Naive thymus-derived CD4-positive, alpha-beta T cell (primary cell): Measurements from ENCODE around the gene CACNA1S. TPM values are rescaled to one million over a fixed set of nuclear protein-coding genes. Genes with fewer than 3 reads are reported as not detected.

Experiments
- ATAC-seq: fragments of 150-1000 bp; cut with Tn5 transposase; 2 replicates; pipeline ENCODE4 v1.10.0; 2021; ENCODE audit warnings: mild to moderate bottlenecking, moderate library complexity
- CTCF ChIA-PET: fragments of 350-600 bp; sonication (Branson Sonifier 250); formaldehyde crosslinking; loops from one replicate; lab custom pipeline; 2021; ENCODE audit warnings: antibody characterized with exemption; lab: Charles Lee
- POLR2A ChIA-PET: fragments of 350-600 bp; sonication (Branson Sonifier 250); formaldehyde crosslinking; loops from one replicate; lab custom pipeline; 2021; ENCODE audit warnings: antibody characterized with exemption, inconsistent platforms; lab: Charles Lee
- DNase-seq, 9 donors: peaks; one replicate each; pipeline versions ENCODE4 v3.0.0 to v3.0.0-alpha.2; 2020 to 2022; ENCODE audit warnings: mixed read lengths in 1 of 9
- H3K27ac ChIP-seq: one replicate; pipeline ENCODE4 v1.7.0; 2013; ENCODE audit warnings: mild to moderate bottlenecking, low read depth, low read length, moderate library complexity
- H3K27me3 ChIP-seq, 2 donors: one replicate each; pipeline ENCODE4 v1.7.0; 2013; ENCODE audit warnings: low read length in 2 of 2, mild to moderate bottlenecking in 2 of 2, moderate library complexity in 2 of 2; ENCODE audit not compliant: control insufficient read depth in 2 of 2, insufficient read depth in 2 of 2
- H3K36me3 ChIP-seq, 3 experiments: 1 replicate in 2 of 3; 2 replicates in 1 of 3; pipeline ENCODE4 v1.7.0; 2013; ENCODE audit warnings: low read length in 3 of 3, mild to moderate bottlenecking in 3 of 3, moderate library complexity in 1 of 3; ENCODE audit not compliant: insufficient read depth in 3 of 3, control insufficient read depth in 2 of 3
- H3K4me1 ChIP-seq, 2 donors: one replicate each; pipeline ENCODE4 v1.7.0; 2013; ENCODE audit warnings: low read length in 2 of 2, mild to moderate bottlenecking in 2 of 2, moderate library complexity in 1 of 2; ENCODE audit not compliant: control insufficient read depth in 2 of 2, insufficient read depth in 2 of 2
- H3K4me3 ChIP-seq: 2 replicates; pipeline ENCODE4 v1.7.0; 2013; ENCODE audit warnings: mild to moderate bottlenecking, low read length
- H3K9me3 ChIP-seq, 3 experiments: 1 replicate in 2 of 3; 2 replicates in 1 of 3; pipeline ENCODE4 v1.7.0; 2013; ENCODE audit warnings: low read length in 3 of 3; ENCODE audit not compliant: control insufficient read depth in 2 of 3
- H3K27ac Mint-ChIP-seq, 9 donors: one replicate each; pipeline ENCODE4 v1.8.0; 2020 to 2022; ENCODE audit warnings: mixed read lengths in 9 of 9, mild to moderate bottlenecking in 8 of 9, moderate library complexity in 5 of 9, inconsistent platforms in 2 of 9
- H3K27me3 Mint-ChIP-seq, 5 donors: one replicate each; pipeline ENCODE4 v1.8.0; 2021 to 2022; ENCODE audit warnings: mixed read lengths in 5 of 5, mild to moderate bottlenecking in 1 of 5
- H3K36me3 Mint-ChIP-seq, 5 donors: one replicate each; pipeline ENCODE4 v1.8.0; 2020 to 2022; ENCODE audit warnings: mixed read lengths in 5 of 5, mild to moderate bottlenecking in 3 of 5, inconsistent platforms in 1 of 5
- H3K4me1 Mint-ChIP-seq, 7 donors: one replicate each; pipeline ENCODE4 v1.8.0; 2020 to 2022; ENCODE audit warnings: mixed read lengths in 7 of 7, mild to moderate bottlenecking in 3 of 7, inconsistent platforms in 1 of 7
- H3K4me3 Mint-ChIP-seq, 10 donors: one replicate each; pipeline ENCODE4 v1.8.0; 2020 to 2022; ENCODE audit warnings: mild to moderate bottlenecking in 10 of 10, mixed read lengths in 10 of 10, moderate library complexity in 6 of 10, inconsistent platforms in 2 of 10
- H3K9me3 Mint-ChIP-seq, 11 donors: one replicate each; pipeline ENCODE4 v1.8.0; 2020 to 2022; ENCODE audit warnings: mixed read lengths in 11 of 11, mild to moderate bottlenecking in 4 of 11, inconsistent platforms in 1 of 11, moderate library complexity in 1 of 11
- intact Hi-C, 2 donors: fragments of 100-400 bp; cut with micrococcal nuclease; formaldehyde crosslinking; loops; one replicate each; pipeline ENCODE4 v1.15.1; 2023
- polyA plus RNA-seq, 2 donors: library from polyadenylated mRNA; unstranded; fragments of 300-500 nt; fragmentation: Illumina TruSeq; gene quantifications; one replicate each; pipeline ENCODE4 v1.2.3, GENCODE V29; 2021
- total RNA-seq, 6 experiments: library from RNA in 5 of 6; stranded (reverse) in 5 of 6; gene quantifications; 1 replicate in 5 of 6; 2 replicates in 1 of 6; pipeline ENCODE4 v1.2.3 and lab custom pipeline; 2021 to 2026

Gene CACNA1S
- total and polyA plus RNA-seq, 7 experiments from 2014 or later: not detected

GRCh38 chr1:201050515-201051277, 61.5 kb downstream of the CACNA1S start:
- Histone ChIP-seq H3K27ac (no peak overlapping the region), H3K9me3 (no peaks in the 10 kb centered on the region), H3K36me3 (no peaks in the 10 kb centered on the region), H3K27me3 (no peaks in the 10 kb centered on the region), H3K4me1 (no peaks in the 10 kb centered on the region), H3K4me3 (no peak overlapping the region)
- Mint-ChIP-seq H3K9me3 (no peaks in the 10 kb centered on the region), H3K4me3 (no peak overlapping the region), H3K27ac (peak overlapping the region in 1 of 9 donors; percentile 41), H3K4me1 (peaks cover 0 to 4% (median 0%) of the 10 kb centered on the region in 7 donors), H3K27me3 (peaks cover 0 to 8% (median 0%) of the 10 kb centered on the region in 5 donors), H3K36me3 (no peaks in the 10 kb centered on the region)
- intact Hi-C loops: no loop called here
- DNase-seq (no peak), ATAC-seq (no peak)
- ChIA-PET CTCF (interaction anchor here (0.8 to 15.4 kb wide), 2 partner anchors 74 to 1851 kb away, joined by 3 to 259 read pairs; no protein-coding TSS in a partner anchor), POLR2A (no interaction called here)

GRCh38 chr1:201049248-201049831, 62.9 kb downstream of the CACNA1S start:
- Mint-ChIP-seq H3K9me3 (no peaks in the 10 kb centered on the region), H3K27ac (no peak overlapping the region), H3K27me3 (peaks cover 0 to 16% (median 0%) of the 10 kb centered on the region in 5 donors), H3K4me3 (no peak overlapping the region), H3K4me1 (peaks cover 0 to 4% (median 0%) of the 10 kb centered on the region in 7 donors), H3K36me3 (no peaks in the 10 kb centered on the region)
- Histone ChIP-seq H3K36me3 (no peaks in the 10 kb centered on the region), H3K4me1 (no peaks in the 10 kb centered on the region), H3K27me3 (no peaks in the 10 kb centered on the region), H3K4me3 (no peak overlapping the region), H3K27ac (no peak overlapping the region), H3K9me3 (no peaks in the 10 kb centered on the region)
- no peak for ATAC-seq
- no peak for DNase-seq
- ChIA-PET POLR2A (no interaction called here), CTCF (interaction anchor here (15.4 kb wide), 1 partner anchor 73 kb away, joined by 259 read pairs; no protein-coding TSS in a partner anchor)
- intact Hi-C loops: no loop called here

- ATAC-seq (no peak), DNase-seq (no peak)
- H3K36me3 Mint-ChIP-seq: no peaks in the 10 kb centered on the region
- Histone ChIP-seq H3K9me3 (no peaks in the 10 kb centered on the region), H3K4me1 (no peaks in the 10 kb centered on the region), H3K36me3 (no peaks in the 10 kb centered on the region), H3K27me3 (no peaks in the 10 kb centered on the region), H3K4me3 (no peak overlapping the region), H3K27ac (no peak overlapping the region)
- CTCF ChIA-PET: interaction anchor here (0.6 to 15.4 kb wide), 3 partner anchors 24 to 1950 kb away, joined by 3 to 259 read pairs (median 3); no protein-coding TSS in a partner anchor
- POLR2A ChIA-PET: no interaction called here
- intact Hi-C loops: no loop called here
- peaks cover 0 to 4% (median 0%) of the 10 kb centered on the region in 7 donors for H3K4me1 Mint-ChIP-seq
- H3K9me3 Mint-ChIP-seq: no peaks in the 10 kb centered on the region
- H3K4me3 Mint-ChIP-seq: no peak overlapping the region
- no peak overlapping the region for H3K27ac Mint-ChIP-seq
- peaks cover 0 to 16% (median 0%) of the 10 kb centered on the region in 5 donors for H3K27me3 Mint-ChIP-seq
Observed at GRCh38 chr1:201048521-201048920, 63.7 kb downstream of the CACNA1S start.

- Mint-ChIP-seq H3K27ac (no peak overlapping the region), H3K4me1 (peaks cover 0 to 5% (median 3%) of the 10 kb centered on the region in 7 donors), H3K4me3 (no peak overlapping the region), H3K9me3 (no peaks in the 10 kb centered on the region), H3K27me3 (peaks cover 0 to 16% (median 0%) of the 10 kb centered on the region in 5 donors), H3K36me3 (no peaks in the 10 kb centered on the region)
- Histone ChIP-seq H3K27ac (no peak overlapping the region), H3K4me1 (peaks cover 0 to 3% of the 10 kb centered on the region in 2 donors), H3K27me3 (no peaks in the 10 kb centered on the region), H3K9me3 (no peaks in the 10 kb centered on the region), H3K36me3 (no peaks in the 10 kb centered on the region), H3K4me3 (no peak overlapping the region)
- no peak for DNase-seq
- CTCF ChIA-PET: interaction anchor here (0.7 to 15.4 kb wide), 4 partner anchors 18 to 196 kb away, joined by 3 to 259 read pairs (median 4); no protein-coding TSS in a partner anchor
- intact Hi-C loops: loop anchor here in 1 of 2 donors (5.0 kb wide), 1 partner anchor 152 kb away; the partner anchor contains the start of gene INAVA
- ATAC-seq: no peak
- POLR2A ChIA-PET: no interaction called here
Observed at GRCh38 chr1:201044119-201044518, 68.1 kb downstream of the CACNA1S start.

- no peaks in the 10 kb centered on the region for H3K9me3 Mint-ChIP-seq
- intact Hi-C loops: loop anchor here (1.0 to 5.0 kb wide), 10 partner anchors 18 to 422 kb away; partner anchors contain the start of genes INAVA (in 1 of the 2) and KIF21B (in 1 of the 2)
- Histone ChIP-seq H3K27me3 (no peaks in the 10 kb centered on the region), H3K4me3 (no peak overlapping the region), H3K27ac (no peak overlapping the region), H3K9me3 (no peaks in the 10 kb centered on the region), H3K36me3 (no peaks in the 10 kb centered on the region), H3K4me1 (peaks cover 0 to 3% of the 10 kb centered on the region in 2 donors)
- peak overlapping the region in 2 of 10 donors; percentile 18 to 35 for H3K4me3 Mint-ChIP-seq
- CTCF ChIA-PET: interaction anchor here (0.7 to 15.4 kb wide), 12 partner anchors 9 to 208 kb away, joined by 3 to 259 read pairs (median 5); no protein-coding TSS in a partner anchor
- peaks cover 0 to 16% (median 0%) of the 10 kb centered on the region in 5 donors for H3K27me3 Mint-ChIP-seq
- peak; percentile 54 to 80 (median 69) for DNase-seq
- no peaks in the 10 kb centered on the region for H3K36me3 Mint-ChIP-seq
- ATAC-seq: peak; percentile 91
- POLR2A ChIA-PET: interaction anchor here (0.6 to 1.0 kb wide), 4 partner anchors 63 to 71 kb away, joined by 3 read pairs; no protein-coding TSS in a partner anchor
- peak overlapping the region in 4 of 9 donors; percentile 6 to 39 (median 22) for H3K27ac Mint-ChIP-seq
- peaks cover 0 to 5% (median 3%) of the 10 kb centered on the region in 7 donors for H3K4me1 Mint-ChIP-seq
Observed at GRCh38 chr1:201042779-201043461, 69.3 kb downstream of the CACNA1S start.

GRCh38 chr1:201041011-201041410, 71.2 kb downstream of the CACNA1S start:
- no peak overlapping the region for H3K4me3 Mint-ChIP-seq
- no peak for DNase-seq
- ChIA-PET CTCF (interaction anchor here (1.1 to 15.4 kb wide), 3 partner anchors 15 to 64 kb away, joined by 5 to 259 read pairs (median 13); no protein-coding TSS in a partner anchor), POLR2A (interaction anchor here (1.7 kb wide), 1 partner anchor 21 kb away, joined by 8 read pairs; no protein-coding TSS in a partner anchor)
- no peak overlapping the region for H3K27ac Mint-ChIP-seq
- no peak overlapping the region for H3K27ac ChIP-seq
- no peaks in the 10 kb centered on the region for H3K9me3 ChIP-seq
- peaks cover 0 to 5% (median 3%) of the 10 kb centered on the region in 7 donors for H3K4me1 Mint-ChIP-seq
- no peaks in the 10 kb centered on the region for H3K27me3 ChIP-seq
- H3K27me3 Mint-ChIP-seq: peaks cover 0 to 8% (median 0%) of the 10 kb centered on the region in 5 donors
- H3K9me3 Mint-ChIP-seq: no peaks in the 10 kb centered on the region
- H3K4me3 ChIP-seq: no peak overlapping the region
- H3K4me1 ChIP-seq: peaks cover 0 to 3% of the 10 kb centered on the region in 2 donors
- intact Hi-C loops: loop anchor here in 1 of 2 donors (5.0 kb wide), 1 partner anchor 149 kb away; the partner anchor contains the start of gene INAVA
- no peak for ATAC-seq
- H3K36me3 Mint-ChIP-seq: no peaks in the 10 kb centered on the region
- H3K36me3 ChIP-seq: no peaks in the 10 kb centered on the region
